SK-N-SH (cell line): Measurements from ENCODE around the gene MYADML2. TPM values are rescaled to one million over a fixed set of nuclear protein-coding genes. Genes with fewer than 3 reads are reported as not detected.

Experiments used
- CTCF ChIA-PET: fragments of 300-600, 350-600 bp; formaldehyde crosslinking; extraction: SDS; loops from one replicate; lab custom pipeline; 2021; lab: Yijun Ruan, JAX
- POLR2A ChIA-PET: fragments of 350-600 bp; sonication (Branson Sonifier 250); formaldehyde crosslinking; extraction: SDS; loops from one replicate; lab custom pipeline; 2020; ENCODE audit warnings: antibody characterized with exemption, inconsistent platforms; lab: Yijun Ruan, JAX
- DNase-seq: peaks from one replicate; pipeline ENCODE4 v3.0.0; 2012
- H2AFZ ChIP-seq: fragments of 200-600 bp; sonication (generic); 2 replicates; pipeline ENCODE4 v1.8.1; 2016; ENCODE audit warnings: antibody characterized with exemption, mild to moderate bottlenecking, low read depth
- H3F3A ChIP-seq: fragments of 200-600 bp; sonication (generic); replicated peaks from 2 replicates; pipeline ENCODE3; 2016; ENCODE audit warnings: antibody characterized with exemption, mild to moderate bottlenecking; ENCODE audit not compliant: insufficient read depth
- H3K27ac ChIP-seq, 2 experiments: fragments of 200-500 bp in 1 of 2; fragments of 200-600 bp in 1 of 2; sonication (Bioruptor generic) in 1 of 2; sonication (generic), shearing (Covaris generic) in 1 of 2; 2 replicates each; pipeline versions ENCODE4 v1.5.1 to v1.6.1; 2014 to 2016; ENCODE audit warnings: low read depth in 2 of 2, inconsistent platforms in 1 of 2, low read length in 1 of 2, mild to moderate bottlenecking in 1 of 2, mixed read lengths in 1 of 2
- H3K27me3 ChIP-seq: fragments of 200-600 bp; sonication (generic), shearing (Covaris generic); 2 replicates; pipeline ENCODE4 v1.6.1; 2016; ENCODE audit warnings: mixed run types; ENCODE audit not compliant: insufficient read depth
- H3K36me3 ChIP-seq, 2 experiments: fragments of 200-500 bp in 1 of 2; fragments of 200-600 bp in 1 of 2; sonication (Bioruptor generic) in 1 of 2; sonication (generic) in 1 of 2; replicated peaks in 1 of 2; 2 replicates each; pipeline versions ENCODE3 to v1.5.1; 2014 to 2016; ENCODE audit warnings: low read length in 1 of 2, mild to moderate bottlenecking in 1 of 2; ENCODE audit not compliant: insufficient read depth in 2 of 2, control insufficient read depth in 1 of 2
- H3K4me1 ChIP-seq, 2 experiments: fragments of 200-500 bp in 1 of 2; fragments of 200-600 bp in 1 of 2; sonication (Bioruptor generic) in 1 of 2; sonication (generic), shearing (Covaris generic) in 1 of 2; 2 replicates each; pipeline versions ENCODE4 v1.5.1 to v1.6.1; 2014 to 2016; ENCODE audit warnings: low read depth in 1 of 2, low read length in 1 of 2, mixed run types in 1 of 2; ENCODE audit not compliant: insufficient read depth in 2 of 2, control insufficient read depth in 1 of 2
- H3K4me2 ChIP-seq: fragments of 200-600 bp; sonication (generic), shearing (Covaris generic); 2 replicates; pipeline ENCODE4 v1.6.1; 2017; ENCODE audit warnings: mixed run types
- H3K4me3 ChIP-seq, 2 experiments: fragments of 200-500 bp in 1 of 2; fragments of 200-600 bp in 1 of 2; sonication (Bioruptor generic) in 1 of 2; sonication (generic), shearing (Covaris generic) in 1 of 2; 2 replicates each; pipeline versions ENCODE4 v1.5.1 to v1.8.1; 2014 to 2016; ENCODE audit warnings: low read depth in 2 of 2, inconsistent platforms in 1 of 2, low read length in 1 of 2, mild to moderate bottlenecking in 1 of 2, mixed read lengths in 1 of 2, moderate library complexity in 1 of 2
- H3K79me2 ChIP-seq: fragments of 200-600 bp; sonication (generic); 2 replicates; pipeline ENCODE4 v1.8.1; 2017; ENCODE audit warnings: mild to moderate bottlenecking; ENCODE audit not compliant: insufficient read depth
- H3K9ac ChIP-seq: fragments of 200-600 bp; sonication (generic); 2 replicates; pipeline ENCODE4 v1.6.1; 2017; ENCODE audit warnings: mixed run types
- H3K9me2 ChIP-seq: fragments of 200-600 bp; sonication (generic); 2 replicates; pipeline ENCODE4 v1.6.1; 2017; ENCODE audit warnings: mixed run types
- H3K9me3 ChIP-seq: fragments of 200-600 bp; sonication (generic); 2 replicates; pipeline ENCODE4 v1.6.1; 2017; ENCODE audit warnings: mixed run types, mild to moderate bottlenecking, moderate library complexity
- H4K20me1 ChIP-seq: fragments of 200-600 bp; sonication (generic); 2 replicates; pipeline ENCODE4 v1.6.1; 2017; ENCODE audit warnings: mild to moderate bottlenecking, mixed run types; ENCODE audit not compliant: insufficient read depth
- CHD2 ChIP-seq: fragments of 150-350 bp; IDR thresholded peaks from 2 replicates; pipeline ENCODE4 v1.6.1; 2018; ENCODE audit warnings: low read length; ENCODE audit not compliant: partially characterized antibody
- CTCF ChIP-seq: fragments of 200-600 bp; sonication (generic); IDR thresholded peaks from 2 replicates; pipeline ENCODE4 v1.6.1; 2017; ENCODE audit warnings: antibody characterized with exemption, mild to moderate bottlenecking, moderate library complexity
- EP300 ChIP-seq, 2 experiments: IDR thresholded peaks; 2 replicates each; pipeline versions ENCODE4 v1.4.0 to v1.6.1; 2012; ENCODE audit warnings: borderline replicate concordance in 1 of 2, low read depth in 1 of 2, low read length in 1 of 2
- EZH2phosphoT487 ChIP-seq: fragments of 200-600 bp; sonication (generic); IDR thresholded peaks from 2 replicates; pipeline ENCODE4 v1.6.1; 2017; ENCODE audit warnings: low read depth, mixed run types, mild to moderate bottlenecking, antibody characterized with exemption, moderate library complexity, borderline replicate concordance
- GATA2 ChIP-seq: sonication (generic); formaldehyde crosslinking; IDR thresholded peaks from 2 replicates; pipeline ENCODE4 v1.5.0; 2020; ENCODE audit warnings: mild to moderate bottlenecking, missing genetic modification reagents
- JUND ChIP-seq: IDR thresholded peaks from 2 replicates; pipeline ENCODE4 v1.4.0; 2012
- MEF2A ChIP-seq: IDR thresholded peaks from 2 replicates; pipeline ENCODE4 v1.4.0; 2012; ENCODE audit warnings: low read depth, borderline replicate concordance
- NRF1 ChIP-seq: IDR thresholded peaks from 2 replicates; pipeline ENCODE4 v1.6.1; 2012; ENCODE audit warnings: low read depth, mild to moderate bottlenecking, low read length
- PBX3 ChIP-seq: IDR thresholded peaks from 2 replicates; pipeline ENCODE4; 2012
- POLR2AphosphoS5 ChIP-seq: IDR thresholded peaks from 2 replicates; pipeline ENCODE4 v1.6.1; 2012; ENCODE audit warnings: low read depth, low read length
- RCOR1 ChIP-seq: fragments of 150-350 bp; IDR thresholded peaks from 2 replicates; pipeline ENCODE4 v1.6.1; 2017; ENCODE audit warnings: antibody characterized with exemption, low read length
- REST ChIP-seq: IDR thresholded peaks from 2 replicates; pipeline ENCODE4 v1.6.1; 2012; ENCODE audit warnings: mild to moderate bottlenecking, low read depth, low read length, moderate library complexity
- RXRA ChIP-seq: IDR thresholded peaks from 2 replicates; pipeline ENCODE4 v1.4.0; 2012; ENCODE audit warnings: low read depth, mild to moderate bottlenecking, borderline replicate concordance
- SIN3A ChIP-seq: IDR thresholded peaks from 2 replicates; pipeline ENCODE4 v1.6.1; 2012; ENCODE audit warnings: low read depth, mild to moderate bottlenecking, low read length, moderate library complexity, borderline replicate concordance
- SMC3 ChIP-seq: IDR thresholded peaks from 2 replicates; pipeline ENCODE4 v1.6.1; 2012; ENCODE audit warnings: low read depth, low read length, improper control_type of control experiment
- TCF12 ChIP-seq: IDR thresholded peaks from 2 replicates; pipeline ENCODE4 v1.4.0; 2012
- USF1 ChIP-seq: IDR thresholded peaks from 2 replicates; pipeline ENCODE4 v1.4.0; 2012; ENCODE audit warnings: low read depth, borderline replicate concordance
- WGBS: methylation state at CpG from one replicate; pipeline ENCODE4 v1.1.6; 2017; ENCODE audit warnings: low lambda C conversion rate; 5-methylcytosine and 5-hydroxymethylcytosine counted together
- polyA plus RNA-seq, 3 experiments: library from polyadenylated mRNA; depleted of rRNA; stranded (reverse); fragments of >200 nt; gene quantifications; 2 replicates each; pipeline ENCODE4 v1.2.3, GENCODE V29; 2012
- TF ChIP-seq, protein P1 (sequence below): fragments of 150-350 bp; IDR thresholded peaks from 2 replicates; pipeline ENCODE4 v1.6.1; 2016; ENCODE audit warnings: mild to moderate bottlenecking, low read depth, low read length
- TF ChIP-seq, protein P2 (sequence below): IDR thresholded peaks from 2 replicates; pipeline ENCODE4 v1.4.0; 2012; ENCODE audit warnings: low read depth, borderline replicate concordance

Gene MYADML2
- polyA plus RNA-seq, 1 of the 3 experiments (the other 2 are of a cell fraction) = not detected

- ChIA-PET POLR2A (interaction anchor here (0.8 kb wide), 1 partner anchor 23 kb away, joined by 3 read pairs; the partner anchor contains the start of gene PYCR1), CTCF (interaction anchor here (0.5 to 3.8 kb wide), 10 partner anchors 10 to 203 kb away, joined by 3 to 22 read pairs (median 4); partner anchors contain the start of genes DCXR and MAFG)
- Histone ChIP-seq H4K20me1 (peaks cover 47% of the 10 kb centered on the region), H3K4me2 (no peak overlapping the region), H3K9ac (no peak overlapping the region), H3K36me3 (peaks cover 21 to 52% of the 10 kb centered on the region in 2 experiments), H3K27me3 (no peaks in the 10 kb centered on the region), H3K9me3 (no peaks in the 10 kb centered on the region), H3K27ac (no peak overlapping the region), H3K79me2 (peaks cover 45% of the 10 kb centered on the region), H2AFZ (no peak overlapping the region), H3K9me2 (no peaks in the 10 kb centered on the region), H3K4me3 (no peak overlapping the region), H3F3A (peaks cover 25% of the 10 kb centered on the region), H3K4me1 (peaks cover 15 to 35% of the 10 kb centered on the region in 2 experiments)
- WGBS = 96% methylated on average over 19 of the region's 36 CpGs
- TF ChIP-seq RXRA (no peak), CHD2 (no peak), POLR2AphosphoS5 (no peak), PBX3 (no peak), EZH2phosphoT487 (no peak), SIN3A (no peak), TCF12 (no peak), JUND (no peak), REST (no peak), MEF2A (no peak), NRF1 (no peak), USF1 (no peak), CTCF (no peak), EP300 (IDR thresholded peaks at IDR 0.05; ENCODE audit: borderline replicate concordance in 1 of 2, low read depth in 1 of 2, low read length in 1 of 2) (no peak), GATA2 (no peak), RCOR1 (no peak), SMC3 (no peak)
- TF ChIP-seq, protein P1, sequence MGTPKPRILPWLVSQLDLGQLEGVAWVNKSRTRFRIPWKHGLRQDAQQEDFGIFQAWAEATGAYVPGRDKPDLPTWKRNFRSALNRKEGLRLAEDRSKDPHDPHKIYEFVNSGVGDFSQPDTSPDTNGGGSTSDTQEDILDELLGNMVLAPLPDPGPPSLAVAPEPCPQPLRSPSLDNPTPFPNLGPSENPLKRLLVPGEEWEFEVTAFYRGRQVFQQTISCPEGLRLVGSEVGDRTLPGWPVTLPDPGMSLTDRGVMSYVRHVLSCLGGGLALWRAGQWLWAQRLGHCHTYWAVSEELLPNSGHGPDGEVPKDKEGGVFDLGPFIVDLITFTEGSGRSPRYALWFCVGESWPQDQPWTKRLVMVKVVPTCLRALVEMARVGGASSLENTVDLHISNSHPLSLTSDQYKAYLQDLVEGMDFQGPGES = no peak
- TF ChIP-seq, protein P2, sequence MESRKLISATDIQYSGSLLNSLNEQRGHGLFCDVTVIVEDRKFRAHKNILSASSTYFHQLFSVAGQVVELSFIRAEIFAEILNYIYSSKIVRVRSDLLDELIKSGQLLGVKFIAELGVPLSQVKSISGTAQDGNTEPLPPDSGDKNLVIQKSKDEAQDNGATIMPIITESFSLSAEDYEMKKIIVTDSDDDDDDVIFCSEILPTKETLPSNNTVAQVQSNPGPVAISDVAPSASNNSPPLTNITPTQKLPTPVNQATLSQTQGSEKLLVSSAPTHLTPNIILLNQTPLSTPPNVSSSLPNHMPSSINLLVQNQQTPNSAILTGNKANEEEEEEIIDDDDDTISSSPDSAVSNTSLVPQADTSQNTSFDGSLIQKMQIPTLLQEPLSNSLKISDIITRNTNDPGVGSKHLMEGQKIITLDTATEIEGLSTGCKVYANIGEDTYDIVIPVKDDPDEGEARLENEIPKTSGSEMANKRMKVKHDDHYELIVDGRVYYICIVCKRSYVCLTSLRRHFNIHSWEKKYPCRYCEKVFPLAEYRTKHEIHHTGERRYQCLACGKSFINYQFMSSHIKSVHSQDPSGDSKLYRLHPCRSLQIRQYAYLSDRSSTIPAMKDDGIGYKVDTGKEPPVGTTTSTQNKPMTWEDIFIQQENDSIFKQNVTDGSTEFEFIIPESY = no peak
- DNase-seq = no peak
Measured at GRCh38 chr17:81914103-81914850, 32.8 kb downstream of the MYADML2 start.
